Activated naive CD4-positive, alpha-beta T cell treated with anti-CD3 and anti-CD28 coated beads, Interleukin-2, amount 50 U/mL, for 16 hours (primary cell): ENCODE measurements around the gene ZFAND6.
"Not testable (repeated sequence)": the region's sequence is repeated elsewhere in the genome, so short reads cannot be mapped to it uniquely, and the experiment has no call there.

Source experiments
- DNase-seq: peaks from one replicate; pipeline ENCODE4 v3.0.0-alpha.2; 2020

ZFAND6 gene

DNA sequence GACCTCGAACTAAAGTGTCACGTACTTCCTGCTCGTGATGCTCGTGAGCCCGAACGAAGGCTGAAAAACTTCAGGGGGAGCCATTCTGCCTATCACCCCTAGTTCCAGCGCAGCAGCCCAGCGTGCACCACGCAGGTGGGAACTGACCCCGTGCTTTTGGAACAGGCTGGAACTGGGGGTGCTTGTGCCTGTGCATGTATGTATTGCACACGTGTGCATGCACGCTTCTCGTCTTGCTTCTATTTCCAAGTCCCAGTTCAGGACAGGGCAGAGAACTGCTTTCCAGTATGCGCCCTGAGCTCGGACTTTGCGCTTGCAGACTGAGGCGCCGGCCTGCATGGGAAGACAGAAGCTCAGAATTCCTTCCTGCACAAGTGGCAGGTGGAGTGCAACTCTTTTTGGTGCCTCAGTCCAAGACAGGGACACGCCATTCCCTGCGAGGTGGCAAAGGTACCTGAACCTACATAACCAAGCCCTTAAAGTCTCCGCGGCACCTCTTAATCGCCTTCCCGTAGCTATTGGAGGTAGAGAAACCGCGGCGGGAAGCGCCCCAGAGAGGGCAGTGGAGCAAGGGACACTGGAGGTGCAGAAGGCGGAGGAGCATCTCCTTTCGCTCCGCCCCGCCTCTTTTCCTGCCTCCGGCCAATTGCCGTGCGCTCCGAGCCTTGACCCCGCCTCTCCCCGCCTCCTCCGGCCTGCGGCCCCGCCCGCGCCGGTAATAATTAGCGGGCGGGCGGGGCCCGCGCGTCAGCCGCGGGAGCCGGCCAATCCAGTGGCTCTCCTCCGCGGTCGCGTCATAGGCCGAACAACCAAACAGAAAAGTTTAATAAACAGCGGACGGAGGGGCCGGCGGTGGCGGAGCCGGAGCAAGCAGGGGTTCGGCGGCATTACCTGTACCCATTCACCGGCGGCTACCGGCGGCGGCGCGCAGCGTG, at the start of gene ZFAND6:
TSS of gene ZFAND6 (plus strand) at position 826 of the 935 bp plus-strand sequence. CDS start 60,669 bp downstream, outside the sequence.
- DNase-seq = peak; percentile 96

- no peak for DNase-seq
These were observed 49.3 kb upstream of the ZFAND6 start for GRCh38 chr15:80010131-80010673.

DNA sequence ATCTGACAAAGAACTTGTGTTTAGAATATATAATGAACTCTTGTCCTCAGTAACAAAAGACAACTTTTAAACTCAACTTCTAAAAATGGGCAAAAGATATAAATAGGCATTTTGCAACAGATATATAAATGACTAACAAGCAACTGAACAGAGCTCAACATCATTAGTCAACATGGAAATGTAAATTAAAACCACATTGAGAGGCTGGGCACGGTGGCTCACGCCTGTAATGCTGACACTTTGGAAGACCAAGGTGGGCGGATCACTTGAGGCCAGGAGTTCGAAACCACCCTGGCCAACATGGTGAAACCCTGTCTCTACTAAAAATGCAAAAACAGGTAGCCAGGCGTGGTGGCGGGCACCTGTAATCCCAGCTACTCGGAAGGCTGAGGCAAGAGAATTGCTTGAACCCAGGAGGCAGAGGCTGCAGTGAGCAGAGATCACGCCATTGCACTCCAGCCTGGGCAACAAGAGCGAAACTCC, 48.4 kb upstream of the ZFAND6 start:
- DNase-seq = not testable (repeated sequence)

GRCh38 chr15:80011596-80011995, 47.9 kb upstream of the ZFAND6 start:
- no peak for DNase-seq

GRCh38 chr15:80012060-80012726, 47.3 kb upstream of the ZFAND6 start:
- no peak for DNase-seq

DNA sequence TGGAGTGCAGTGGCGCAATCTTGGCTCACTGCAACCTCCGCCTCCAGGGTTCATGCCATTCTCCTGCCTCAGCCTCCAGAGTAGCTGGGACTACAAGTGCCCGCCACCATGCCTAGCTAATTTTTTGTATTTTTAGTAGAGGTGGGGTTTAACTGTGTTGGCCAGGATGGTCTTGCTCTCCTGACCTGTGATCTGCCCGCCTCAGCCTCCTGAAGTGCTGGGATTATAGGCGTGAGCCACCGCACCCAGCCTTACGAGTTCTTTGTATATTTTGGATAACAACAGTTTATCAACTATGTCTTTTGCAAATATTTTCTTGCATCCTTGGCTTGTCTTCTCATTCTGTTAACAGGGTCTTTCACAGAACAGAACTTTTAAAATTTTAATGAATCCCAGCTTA, 45.3 kb upstream of the ZFAND6 start:
- not testable (repeated sequence) for DNase-seq

- no peak for DNase-seq
These were observed 44.3 kb upstream of the ZFAND6 start for GRCh38 chr15:80015156-80015555.

DNA sequence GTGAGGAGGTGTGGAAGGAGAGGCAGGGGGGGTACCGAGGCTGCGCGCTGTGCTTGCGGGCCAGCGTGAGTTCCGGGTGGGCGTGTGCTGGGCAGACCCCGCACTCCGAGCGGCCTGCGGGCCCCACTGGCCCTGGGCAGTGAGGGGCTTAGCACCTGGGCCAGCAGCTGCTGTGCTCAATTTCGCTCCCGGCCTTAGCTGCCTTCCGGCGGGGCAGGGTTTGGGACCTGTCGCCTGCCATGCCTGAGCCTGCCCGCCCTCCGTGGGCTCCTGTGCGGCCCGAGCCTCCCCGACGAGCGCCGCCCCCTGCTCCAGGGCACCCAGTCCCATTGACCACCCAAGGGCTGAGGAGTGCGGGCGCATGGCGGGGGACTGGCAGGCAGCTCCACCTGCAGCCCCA, 43.0 kb upstream of the ZFAND6 start:
- not testable (repeated sequence) for DNase-seq

GRCh38 chr15:80017139-80017538, 42.3 kb upstream of the ZFAND6 start:
- DNase-seq = not testable (repeated sequence)

GRCh38 chr15:80019168-80019745, 40.2 kb upstream of the ZFAND6 start:
- no peak for DNase-seq

- not testable (repeated sequence) for DNase-seq
These were observed 39.3 kb upstream of the ZFAND6 start for GRCh38 chr15:80020149-80020548.

- no peak for DNase-seq
These were observed 38.7 kb upstream of the ZFAND6 start for GRCh38 chr15:80020731-80021130.

GRCh38 chr15:80026310-80026709, 33.2 kb upstream of the ZFAND6 start:
- no peak for DNase-seq

DNA sequence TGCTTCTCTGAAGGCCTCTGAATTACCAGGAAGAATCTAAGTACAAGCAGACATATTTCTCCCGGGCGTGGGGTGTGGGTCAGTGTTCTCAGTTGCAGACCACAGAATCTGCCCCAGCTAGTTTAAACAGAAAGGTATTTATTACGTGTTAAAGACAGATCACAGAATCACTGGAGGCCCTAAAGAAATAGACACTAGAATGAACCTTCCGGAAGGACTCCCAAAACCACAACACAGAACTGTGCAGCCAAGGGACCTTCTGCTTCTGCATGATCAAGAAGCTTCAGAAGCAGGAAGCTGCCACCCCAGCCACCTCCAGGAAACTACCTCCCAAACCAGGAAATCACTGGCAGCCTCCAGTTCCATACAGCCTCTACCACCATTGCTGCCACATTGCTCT, 32.7 kb upstream of the ZFAND6 start:
- DNase-seq = no peak

- no peak for DNase-seq
These were observed 30.5 kb upstream of the ZFAND6 start for GRCh38 chr15:80028937-80029336.

DNA sequence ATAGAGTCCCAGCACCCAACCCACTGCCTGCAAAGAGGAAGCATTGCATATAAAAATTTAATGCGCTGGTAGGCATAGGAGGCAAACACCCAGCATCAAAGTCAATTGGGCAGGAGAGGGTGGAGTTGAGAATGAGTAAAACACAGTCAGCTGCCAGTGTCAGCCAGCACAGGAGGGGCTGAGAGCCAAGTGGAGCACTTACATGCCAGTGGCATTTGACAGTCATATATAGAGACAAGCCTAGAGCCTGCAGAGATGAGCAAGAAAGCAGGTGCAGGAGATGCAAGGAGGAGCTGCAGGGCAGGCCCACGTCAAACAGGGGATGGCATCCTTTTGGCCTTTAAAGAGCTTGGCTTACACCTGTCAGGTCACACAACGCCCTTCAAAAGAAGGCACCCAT, 27.6 kb upstream of the ZFAND6 start:
- no peak for DNase-seq

DNA sequence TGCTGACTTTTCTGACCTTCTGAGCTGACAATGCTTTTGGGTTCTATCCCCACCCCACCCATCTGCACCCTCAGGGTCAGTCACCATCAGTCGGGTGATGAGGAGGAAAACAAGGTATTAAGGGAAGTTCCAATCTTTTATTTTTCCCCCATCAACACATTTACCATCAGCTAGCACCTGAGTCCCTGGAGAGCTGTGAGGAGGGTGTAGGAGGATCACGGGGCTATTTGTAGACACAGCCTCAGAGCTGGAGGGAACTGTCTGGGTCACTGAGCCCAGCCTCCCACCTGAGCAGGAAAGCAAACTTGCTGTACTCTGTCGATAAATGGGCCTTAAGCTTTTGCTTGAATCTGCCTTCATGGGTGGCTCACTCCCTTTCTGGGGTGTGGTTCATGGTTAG, 24.8 kb upstream of the ZFAND6 start:
- no peak for DNase-seq

GRCh38 chr15:80036071-80036470, 23.4 kb upstream of the ZFAND6 start:
- DNase-seq = no peak

DNA sequence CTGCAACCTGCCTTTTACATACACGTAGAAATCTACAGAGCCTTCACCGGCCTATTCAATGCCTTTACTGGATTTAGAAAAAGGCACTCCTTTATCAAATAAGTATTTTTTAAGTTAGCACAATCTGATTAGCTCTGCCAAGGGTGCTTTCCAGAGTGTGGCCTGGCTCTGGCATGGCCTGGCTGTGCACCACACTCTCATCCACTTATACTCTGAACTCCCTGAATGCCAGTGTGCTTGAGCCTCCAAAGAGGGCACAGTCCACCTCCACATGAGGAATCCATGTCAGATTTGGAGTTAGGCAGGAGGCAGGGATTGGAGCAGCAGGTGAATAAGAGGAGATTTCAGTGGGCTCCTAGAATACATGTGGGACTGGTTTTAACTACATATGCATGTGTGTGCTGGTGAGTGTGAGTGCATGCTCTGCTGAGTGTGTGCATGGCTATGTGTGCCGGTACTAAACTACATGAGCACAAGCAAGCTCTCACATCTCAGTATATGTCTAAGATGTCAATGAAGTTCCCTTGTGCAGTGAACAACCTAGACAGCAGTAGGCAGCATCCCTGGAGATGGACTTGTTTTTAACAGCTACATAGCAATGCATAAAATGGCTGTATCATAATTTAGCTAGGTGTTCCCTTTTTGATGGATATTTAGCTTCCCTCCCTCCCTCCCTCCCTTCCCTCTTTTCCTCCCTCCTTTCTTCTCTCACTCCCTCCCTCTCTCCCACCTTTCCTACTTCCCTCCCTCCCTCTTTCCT, 17.8 kb upstream of the ZFAND6 start:
- DNase-seq = no peak

- DNase-seq = no peak
These were observed 16.9 kb upstream of the ZFAND6 start for GRCh38 chr15:80042568-80042967.

GRCh38 chr15:80045219-80045618, 14.3 kb upstream of the ZFAND6 start:
- DNase-seq = not testable (repeated sequence)

GRCh38 chr15:80049046-80049445, 10.4 kb upstream of the ZFAND6 start:
- no peak for DNase-seq
